GM21526 (cell line): ENCODE measurements around the gene RRP1B.
"Not testable (repeated sequence)": the region's sequence is repeated elsewhere in the genome, so short reads cannot be mapped to it uniquely, and the experiment has no call there.

Experiments used
- ATAC-seq: cut with Tn5 transposase; IDR thresholded peaks from one replicate; pipeline ENCODE4 v1.9.1; 2021; ENCODE audit warnings: moderate library complexity; ENCODE audit not compliant: unreplicated experiment, low FRiP score

Gene RRP1B

DNA sequence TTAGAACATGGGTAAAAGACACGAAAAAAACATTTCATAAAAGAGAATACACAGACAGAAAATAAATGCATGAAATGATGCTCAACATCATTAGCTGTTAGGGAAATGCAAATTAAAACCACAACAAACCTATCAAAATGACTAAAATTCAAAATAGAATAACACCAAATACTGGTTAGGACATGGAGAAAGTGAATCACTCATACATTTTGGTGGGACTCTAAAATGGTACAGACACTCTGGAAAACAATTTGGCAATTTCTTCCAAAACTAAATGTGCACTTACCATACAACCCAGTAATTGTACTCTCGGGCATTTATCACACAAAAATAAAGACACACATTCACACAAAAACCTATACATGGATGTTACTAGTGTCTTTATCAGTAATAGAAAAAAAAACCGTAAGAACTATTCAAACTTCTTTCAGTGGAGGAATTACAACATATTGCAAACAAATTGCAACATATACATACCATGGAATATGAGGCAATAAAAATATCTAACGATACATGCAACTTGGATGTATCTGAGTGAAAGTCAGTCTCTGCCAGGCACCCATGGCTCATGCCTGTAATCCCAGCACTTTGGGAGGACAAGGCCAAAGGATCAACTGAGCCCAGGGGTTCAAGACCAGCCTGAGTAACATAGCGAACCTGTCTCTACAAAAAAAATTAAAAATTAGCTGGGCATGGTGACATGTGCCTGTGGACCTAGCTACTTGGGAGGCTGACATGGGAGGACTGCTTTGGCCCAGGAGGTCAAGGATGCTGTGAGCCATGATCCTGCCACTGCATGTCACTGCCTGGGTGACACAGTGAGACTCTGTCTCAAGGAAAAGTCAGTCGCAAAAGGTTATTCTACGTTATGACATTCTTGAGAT, 19.6 kb upstream of the RRP1B start:
- ATAC-seq: no peak

DNA sequence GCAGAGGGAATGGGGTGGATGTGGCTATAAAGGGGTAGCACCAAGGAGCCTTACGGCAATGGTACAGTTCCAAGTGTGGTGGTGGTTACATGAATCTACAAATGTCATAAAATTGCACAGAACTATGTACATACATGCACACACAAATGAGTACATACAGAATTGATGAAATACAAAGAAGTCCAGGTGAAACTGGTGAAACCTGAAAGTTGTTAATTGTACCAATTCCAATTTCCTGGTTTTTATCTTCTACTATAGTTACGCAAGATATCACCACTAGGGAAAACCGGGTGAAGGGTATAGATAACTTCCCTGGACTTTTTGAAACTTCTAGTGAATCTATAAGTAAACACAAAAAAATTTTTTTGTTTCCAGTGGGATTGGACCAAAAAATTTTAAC, 19.0 kb upstream of the RRP1B start:
- no peak for ATAC-seq

DNA sequence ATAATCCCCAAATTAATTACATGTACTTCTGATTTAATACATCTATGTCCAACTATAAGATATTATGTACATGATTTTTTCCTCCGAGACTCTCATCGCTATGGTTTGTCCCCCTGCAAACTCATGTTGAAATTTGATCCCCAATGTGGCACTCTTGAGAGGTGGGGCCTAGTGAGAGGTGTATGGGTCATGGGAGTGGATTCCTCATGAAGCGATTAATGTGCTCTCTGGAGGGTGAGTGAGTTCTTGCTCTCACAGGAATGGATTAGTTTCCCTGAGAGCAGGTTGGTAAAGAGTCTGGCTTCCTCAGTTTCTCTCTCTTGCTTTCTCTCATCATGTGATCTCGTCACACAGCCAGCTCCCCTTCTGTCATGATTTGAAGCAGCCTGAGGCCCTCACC, 16.2 kb upstream of the RRP1B start:
- ATAC-seq: no peak

GRCh38 chr21:43644071-43644470, 15.3 kb upstream of the RRP1B start:
- no peak for ATAC-seq

- ATAC-seq: no peak
Observed at GRCh38 chr21:43644609-43645008, 14.8 kb upstream of the RRP1B start.

- ATAC-seq: no peak
Observed at GRCh38 chr21:43645136-43645891, 14.0 kb upstream of the RRP1B start.

GRCh38 chr21:43645976-43646375, 13.4 kb upstream of the RRP1B start:
- ATAC-seq: no peak

GRCh38 chr21:43646550-43647260, 12.7 kb upstream of the RRP1B start:
- no peak for ATAC-seq

DNA sequence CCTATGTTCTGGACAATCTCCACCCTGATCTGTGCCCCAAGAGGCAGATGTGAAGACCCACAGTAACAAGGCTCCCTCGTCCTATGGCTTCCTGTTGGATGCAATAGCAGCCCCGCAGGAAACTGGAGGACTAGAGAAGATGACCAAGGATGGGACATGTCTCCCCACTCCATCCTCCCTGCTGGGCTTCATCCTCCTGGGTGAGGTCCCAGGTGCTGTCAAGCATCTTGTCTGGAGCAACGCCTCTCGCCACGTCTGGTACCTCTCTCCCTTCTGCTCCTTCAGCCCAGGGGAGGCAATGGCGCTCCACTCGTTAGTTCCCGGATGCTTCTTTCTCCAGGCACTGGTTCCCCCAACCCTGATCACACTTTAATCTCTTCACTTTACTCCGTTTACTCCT, 11.2 kb upstream of the RRP1B start:
- ATAC-seq: no peak

- ATAC-seq: not testable (repeated sequence)
Observed at GRCh38 chr21:43651926-43652325, 7.4 kb upstream of the RRP1B start.

DNA sequence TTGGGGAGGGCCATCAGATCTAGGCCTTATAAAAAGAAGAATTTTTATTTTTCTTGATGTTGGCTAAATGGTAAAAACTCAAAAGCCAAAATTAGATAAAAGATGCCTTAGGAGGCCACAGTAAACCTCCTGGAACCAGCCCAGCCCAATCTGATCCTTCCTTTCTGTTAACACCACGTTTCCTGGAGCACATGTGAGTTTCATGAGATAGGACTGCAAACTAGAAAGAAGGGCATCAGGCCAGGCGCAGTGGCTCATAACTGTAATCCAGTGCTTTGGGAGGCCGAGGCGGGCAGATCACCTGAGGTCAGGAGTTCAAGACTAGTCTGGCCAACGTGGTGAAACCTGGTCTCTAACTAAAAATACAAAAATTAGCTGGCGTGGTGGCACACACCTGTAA, 6.7 kb upstream of the RRP1B start:
- ATAC-seq: no peak

GRCh38 chr21:43653626-43654025, 5.7 kb upstream of the RRP1B start:
- no peak for ATAC-seq

- no peak for ATAC-seq
Observed at GRCh38 chr21:43654806-43655489, 4.4 kb upstream of the RRP1B start.

GRCh38 chr21:43657355-43658087, 1.8 kb upstream of the RRP1B start:
- no peak for ATAC-seq

GRCh38 chr21:43658088-43658741, 1.1 kb upstream of the RRP1B start:
- no peak for ATAC-seq

DNA sequence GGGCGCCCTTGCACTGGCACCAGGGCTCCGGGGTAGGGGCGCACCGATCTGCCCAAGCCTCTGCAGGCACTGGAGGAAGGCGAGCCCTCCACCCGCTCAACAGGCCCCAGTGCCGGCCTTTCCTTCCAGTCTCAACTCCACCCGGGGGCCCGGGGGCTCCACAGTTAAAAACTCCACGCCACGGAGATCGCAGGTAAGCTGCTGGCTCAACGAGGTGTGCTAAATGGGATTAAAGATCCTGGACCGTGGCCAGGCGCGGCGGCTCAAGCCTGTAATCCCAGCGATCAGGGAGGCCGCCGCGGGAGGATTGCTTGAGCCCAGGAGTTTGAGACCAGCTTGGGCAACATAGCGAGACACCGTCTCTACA, 608 bp upstream of the RRP1B start:
- no peak for ATAC-seq

DNA sequence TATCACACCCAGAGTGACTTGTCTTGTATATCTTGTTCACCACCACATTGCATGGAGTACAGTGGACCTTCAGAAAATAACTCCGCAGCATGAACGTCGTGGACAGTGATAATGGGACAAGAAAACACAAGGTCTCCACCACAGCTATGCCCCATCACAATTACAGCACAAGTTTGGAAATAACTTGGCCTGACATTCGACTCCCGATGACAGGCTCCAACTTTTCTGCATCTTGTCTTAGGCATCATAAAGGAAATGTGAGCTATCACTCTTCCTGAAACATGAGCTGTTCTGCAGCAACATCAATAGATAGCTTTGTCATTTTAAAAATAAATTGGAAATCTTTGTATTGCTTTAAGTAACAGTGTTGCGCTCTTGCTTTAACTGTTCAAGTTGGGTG, 2.9 kb downstream of the RRP1B start:
- no peak for ATAC-seq

GRCh38 chr21:43663033-43663432, 3.7 kb downstream of the RRP1B start:
- ATAC-seq: no peak

GRCh38 chr21:43664358-43664757, 5.0 kb downstream of the RRP1B start:
- no peak for ATAC-seq

DNA sequence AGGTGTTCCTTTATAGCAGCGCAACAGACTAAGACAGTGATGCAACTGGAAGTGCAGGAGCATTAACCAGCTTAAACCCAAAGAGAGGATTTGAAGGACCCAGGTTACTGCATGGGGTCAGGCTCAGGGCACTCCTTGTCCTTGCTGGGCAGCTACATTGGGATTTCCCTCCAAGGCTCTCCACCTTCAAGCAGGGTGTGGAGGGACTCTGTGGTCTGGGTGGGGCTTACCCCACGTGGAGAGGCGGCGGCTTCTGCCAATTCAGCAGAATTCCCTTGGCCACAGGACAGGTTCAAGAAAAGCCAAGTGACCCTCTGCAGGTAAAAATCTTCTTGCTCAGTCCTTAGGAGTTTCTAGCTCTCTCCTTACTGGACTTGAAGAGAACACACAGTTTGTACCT, 6.5 kb downstream of the RRP1B start:
- no peak for ATAC-seq
